ENCODE measurements around the gene PARS2.

- TF ChIP-seq, protein P1, sequence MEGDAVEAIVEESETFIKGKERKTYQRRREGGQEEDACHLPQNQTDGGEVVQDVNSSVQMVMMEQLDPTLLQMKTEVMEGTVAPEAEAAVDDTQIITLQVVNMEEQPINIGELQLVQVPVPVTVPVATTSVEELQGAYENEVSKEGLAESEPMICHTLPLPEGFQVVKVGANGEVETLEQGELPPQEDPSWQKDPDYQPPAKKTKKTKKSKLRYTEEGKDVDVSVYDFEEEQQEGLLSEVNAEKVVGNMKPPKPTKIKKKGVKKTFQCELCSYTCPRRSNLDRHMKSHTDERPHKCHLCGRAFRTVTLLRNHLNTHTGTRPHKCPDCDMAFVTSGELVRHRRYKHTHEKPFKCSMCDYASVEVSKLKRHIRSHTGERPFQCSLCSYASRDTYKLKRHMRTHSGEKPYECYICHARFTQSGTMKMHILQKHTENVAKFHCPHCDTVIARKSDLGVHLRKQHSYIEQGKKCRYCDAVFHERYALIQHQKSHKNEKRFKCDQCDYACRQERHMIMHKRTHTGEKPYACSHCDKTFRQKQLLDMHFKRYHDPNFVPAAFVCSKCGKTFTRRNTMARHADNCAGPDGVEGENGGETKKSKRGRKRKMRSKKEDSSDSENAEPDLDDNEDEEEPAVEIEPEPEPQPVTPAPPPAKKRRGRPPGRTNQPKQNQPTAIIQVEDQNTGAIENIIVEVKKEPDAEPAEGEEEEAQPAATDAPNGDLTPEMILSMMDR (conservative IDR thresholded peaks at IDR 0.05; ENCODE audit: low read depth, low read length): no peak
- TF ChIP-seq MAZ (IDR thresholded peaks at IDR 0.05; ENCODE audit: borderline replicate concordance, low read depth, low read length) (no peak), CHD1 (IDR thresholded peaks at IDR 0.05; ENCODE audit: low read depth, low read length) (no peak), CEBPB (IDR thresholded peaks at IDR 0.05; ENCODE audit: low read depth, low read length) (no peak), RFX5 (IDR thresholded peaks at IDR 0.05; ENCODE audit: low read depth, low read length) (no peak), POLR2A (IDR thresholded peaks at IDR 0.05; ENCODE audit: low read depth, low read length) (no peak)
Observed at GRCh38 chr1:54787604-54788003, 23.3 kb upstream of the PARS2 start.
